ENCODE results near the gene CBLB. TPM values are rescaled to one million over a fixed set of nuclear protein-coding genes. Genes with fewer than 3 reads are reported as not detected.
"Not testable (repeated sequence)": the region's sequence is repeated elsewhere in the genome, so short reads cannot be mapped to it uniquely, and the experiment has no call there.

Gene CBLB
- total RNA-seq, 2 donors from 2014 or later: 81.3 to 91.1 TPM

- Mint-ChIP-seq H3K4me1 (peaks cover 2% of the 10 kb centered on the region), H3K36me3 (ENCODE audit: low read depth) (peaks cover 3% of the 10 kb centered on the region), H3K4me3 (no peak overlapping the region), H3K27ac (no peak overlapping the region), H3K27me3 (no peaks in the 10 kb centered on the region)
- no peaks in the 10 kb centered on the region for H3K9me3 ChIP-seq (ENCODE audit: control insufficient read depth, low read length, poor library complexity, severe bottlenecking)
- DNase-seq (no peak), ATAC-seq (no peak)
These were observed 140.0 kb downstream of the CBLB start for GRCh38 chr3:105728771-105729312.

- ATAC-seq; H3K27me3 Mint-ChIP-seq; H3K9me3 ChIP-seq (ENCODE audit: control insufficient read depth, low read length, poor library complexity, severe bottlenecking); H3K27ac Mint-ChIP-seq; H3K4me3 Mint-ChIP-seq; DNase-seq; H3K4me1 Mint-ChIP-seq; H3K36me3 Mint-ChIP-seq (ENCODE audit: low read depth): not testable (repeated sequence)
These were observed 141.8 kb downstream of the CBLB start for GRCh38 chr3:105727036-105727435.

- Mint-ChIP-seq H3K4me3 (no peak overlapping the region), H3K36me3 (ENCODE audit: low read depth) (peaks cover 4% of the 10 kb centered on the region), H3K27me3 (no peaks in the 10 kb centered on the region), H3K4me1 (peaks cover 8% of the 10 kb centered on the region), H3K27ac (peak overlapping the region; percentile 80)
- DNase-seq (no peak), ATAC-seq (peak; percentile 73)
- no peaks in the 10 kb centered on the region for H3K9me3 ChIP-seq (ENCODE audit: control insufficient read depth, low read length, poor library complexity, severe bottlenecking)
These were observed 145.8 kb downstream of the CBLB start for GRCh38 chr3:105722943-105723556.

DNA sequence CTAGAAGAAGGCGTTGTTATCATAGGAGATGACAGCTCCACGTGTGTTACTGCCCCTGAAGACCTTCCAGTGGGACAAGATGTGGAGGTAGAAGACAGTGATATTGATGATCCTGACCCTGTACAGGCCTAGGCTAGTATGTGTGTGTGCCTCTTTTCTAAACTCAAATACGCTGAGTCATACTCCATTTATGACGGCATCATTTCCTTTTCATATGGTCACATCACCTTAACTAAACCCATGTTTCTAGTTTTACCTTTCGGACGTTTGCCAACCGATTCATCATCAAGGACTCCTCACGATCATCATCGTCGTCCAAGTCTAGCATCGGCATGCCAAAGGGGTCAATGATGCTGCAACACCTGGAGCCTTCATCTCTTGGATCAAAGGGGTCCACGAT lies 149.0 kb downstream of the CBLB start:
- no peak overlapping the region for H3K27ac Mint-ChIP-seq
- H3K4me1 Mint-ChIP-seq: peaks cover 12% of the 10 kb centered on the region
- H3K27me3 Mint-ChIP-seq: no peaks in the 10 kb centered on the region
- no peaks in the 10 kb centered on the region for H3K9me3 ChIP-seq (ENCODE audit: control insufficient read depth, low read length, poor library complexity, severe bottlenecking)
- no peak overlapping the region for H3K4me3 Mint-ChIP-seq
- DNase-seq: no peak
- ATAC-seq: no peak
- peaks cover 5% of the 10 kb centered on the region for H3K36me3 Mint-ChIP-seq (ENCODE audit: low read depth)

- no peaks in the 10 kb centered on the region for H3K9me3 ChIP-seq (ENCODE audit: control insufficient read depth, low read length, poor library complexity, severe bottlenecking)
- ATAC-seq (no peak), DNase-seq (no peak)
- H3K27me3 Mint-ChIP-seq: no peaks in the 10 kb centered on the region
- H3K4me3 Mint-ChIP-seq: no peak overlapping the region
- peaks cover 6% of the 10 kb centered on the region for H3K4me1 Mint-ChIP-seq
- H3K36me3 Mint-ChIP-seq (ENCODE audit: low read depth): peaks cover 5% of the 10 kb centered on the region
- H3K27ac Mint-ChIP-seq: no peak overlapping the region
These were observed 153.4 kb downstream of the CBLB start for GRCh38 chr3:105715372-105715771.

DNA sequence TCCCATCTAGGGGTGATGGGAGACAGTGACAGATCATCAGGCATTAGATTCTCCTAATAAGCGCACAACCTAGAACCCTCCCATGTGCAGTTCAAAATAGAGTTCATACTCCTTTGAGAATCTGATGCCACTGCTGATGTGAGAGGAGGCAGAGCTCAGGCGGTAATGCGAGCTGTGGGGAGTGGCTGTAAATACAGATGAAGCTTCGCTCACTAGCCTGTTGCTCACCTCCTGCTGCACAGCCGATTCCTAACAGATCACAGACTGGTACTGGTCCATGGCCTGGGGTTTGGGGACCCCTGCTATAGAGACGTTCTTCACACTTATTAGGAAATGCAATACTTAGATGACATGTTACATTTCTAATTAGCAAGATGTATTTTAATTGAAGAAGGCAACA lies 154.4 kb downstream of the CBLB start:
- no peak for ATAC-seq
- no peak overlapping the region for H3K27ac Mint-ChIP-seq
- no peaks in the 10 kb centered on the region for H3K27me3 Mint-ChIP-seq
- H3K36me3 Mint-ChIP-seq (ENCODE audit: low read depth): peaks cover 6% of the 10 kb centered on the region
- peaks cover 6% of the 10 kb centered on the region for H3K4me1 Mint-ChIP-seq
- no peak overlapping the region for H3K4me3 Mint-ChIP-seq
- DNase-seq: no peak
- H3K9me3 ChIP-seq (ENCODE audit: control insufficient read depth, low read length, poor library complexity, severe bottlenecking): no peaks in the 10 kb centered on the region

- Mint-ChIP-seq H3K27me3 (no peaks in the 10 kb centered on the region), H3K4me3 (no peak overlapping the region), H3K27ac (no peak overlapping the region), H3K36me3 (ENCODE audit: low read depth) (peaks cover 3% of the 10 kb centered on the region), H3K4me1 (peaks cover 3% of the 10 kb centered on the region)
- DNase-seq: no peak
- ATAC-seq: no peak
- no peaks in the 10 kb centered on the region for H3K9me3 ChIP-seq (ENCODE audit: control insufficient read depth, low read length, poor library complexity, severe bottlenecking)
These were observed 159.8 kb downstream of the CBLB start for GRCh38 chr3:105708980-105709379.

DNA sequence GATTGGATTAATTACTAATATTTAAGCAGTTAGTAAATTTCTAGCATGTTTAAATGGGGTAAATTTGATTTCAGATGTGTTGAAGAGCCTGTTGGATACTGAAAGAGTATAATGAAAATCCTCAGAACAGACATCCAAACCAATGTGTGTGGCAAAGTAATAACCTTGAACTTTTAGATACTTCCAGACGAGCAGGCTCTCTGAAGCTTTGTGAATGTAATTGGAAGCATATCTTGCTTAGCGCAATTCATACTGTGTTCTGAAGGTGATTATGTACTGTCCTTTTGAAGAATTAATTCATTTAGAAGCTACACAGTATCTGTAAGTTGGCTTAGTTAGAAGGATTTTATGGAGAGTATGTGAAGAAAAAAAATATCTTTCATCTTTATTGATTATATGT lies 161.8 kb downstream of the CBLB start:
- H3K27ac Mint-ChIP-seq: no peak overlapping the region
- H3K36me3 Mint-ChIP-seq (ENCODE audit: low read depth): peaks cover 5% of the 10 kb centered on the region
- no peaks in the 10 kb centered on the region for H3K27me3 Mint-ChIP-seq
- DNase-seq (no peak), ATAC-seq (no peak)
- H3K4me3 Mint-ChIP-seq: no peak overlapping the region
- H3K4me1 Mint-ChIP-seq: peaks cover 5% of the 10 kb centered on the region
- no peaks in the 10 kb centered on the region for H3K9me3 ChIP-seq (ENCODE audit: control insufficient read depth, low read length, poor library complexity, severe bottlenecking)

DNA sequence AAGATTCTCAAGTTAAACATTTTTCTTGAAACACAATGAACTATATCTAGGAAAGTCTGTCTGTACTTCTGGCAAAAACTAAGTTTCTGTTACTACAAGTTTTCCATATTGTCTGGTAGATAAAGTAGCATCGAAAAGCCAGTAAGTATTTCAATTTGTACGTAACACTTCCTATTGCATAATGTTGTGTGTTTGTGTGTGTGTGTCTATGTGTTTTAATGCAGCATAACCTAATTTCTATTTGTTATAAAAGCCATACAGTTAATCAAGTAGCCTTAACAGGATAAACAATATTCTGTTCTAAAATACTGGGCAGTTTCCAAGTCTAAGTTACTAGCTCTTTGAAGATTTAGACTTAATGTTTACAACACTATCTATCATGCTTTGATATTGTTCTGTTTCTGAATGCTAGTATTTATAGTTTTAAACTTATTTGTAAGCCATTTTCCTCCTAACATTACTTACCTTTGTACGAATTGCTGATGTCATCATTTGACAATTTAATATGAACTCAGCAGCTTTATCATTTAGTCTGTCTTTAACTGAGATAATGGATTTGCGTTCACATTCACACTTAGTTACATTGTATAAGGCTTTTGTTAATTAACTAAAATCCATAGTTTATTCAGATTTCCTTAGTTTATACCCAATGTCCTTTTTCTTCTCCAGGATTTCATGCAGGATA lies 163.9 kb downstream of the CBLB start:
- peaks cover 3% of the 10 kb centered on the region for H3K36me3 Mint-ChIP-seq (ENCODE audit: low read depth)
- no peak for ATAC-seq
- H3K4me3 Mint-ChIP-seq: no peak overlapping the region
- no peak overlapping the region for H3K27ac Mint-ChIP-seq
- no peak for DNase-seq
- H3K4me1 Mint-ChIP-seq: peaks cover 8% of the 10 kb centered on the region
- H3K9me3 ChIP-seq (ENCODE audit: control insufficient read depth, low read length, poor library complexity, severe bottlenecking): no peaks in the 10 kb centered on the region
- H3K27me3 Mint-ChIP-seq: no peaks in the 10 kb centered on the region

GRCh38 chr3:105700575-105700974 lies 168.2 kb downstream of the CBLB start:
- H3K9me3 ChIP-seq (ENCODE audit: control insufficient read depth, low read length, poor library complexity, severe bottlenecking): no peaks in the 10 kb centered on the region
- peak overlapping the region; percentile 47 for H3K27ac Mint-ChIP-seq
- H3K27me3 Mint-ChIP-seq: no peaks in the 10 kb centered on the region
- peaks cover 18% of the 10 kb centered on the region for H3K4me1 Mint-ChIP-seq
- ATAC-seq: no peak
- H3K36me3 Mint-ChIP-seq (ENCODE audit: low read depth): peaks cover 6% of the 10 kb centered on the region
- DNase-seq: no peak
- no peak overlapping the region for H3K4me3 Mint-ChIP-seq

DNA sequence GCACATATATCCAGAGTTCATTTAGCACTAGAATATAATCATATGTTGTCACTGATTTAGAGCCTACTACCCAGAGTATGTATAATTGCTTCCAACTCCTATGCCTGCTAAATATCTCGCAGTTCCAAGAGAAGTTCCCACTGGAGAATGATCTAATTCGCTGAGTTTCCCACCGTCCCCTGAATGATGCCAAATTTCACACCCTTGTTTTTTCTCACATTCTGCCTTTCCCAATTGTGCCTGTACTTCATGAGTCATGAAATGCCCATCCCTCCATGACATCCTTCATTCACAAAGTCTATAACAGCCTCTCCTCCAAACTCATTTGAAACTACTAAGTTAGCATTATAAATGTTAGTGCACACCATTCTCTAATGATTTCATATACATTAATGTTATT lies 177.2 kb downstream of the CBLB start:
- DNase-seq: no peak
- no peaks in the 10 kb centered on the region for H3K27me3 Mint-ChIP-seq
- no peak for ATAC-seq
- H3K4me1 Mint-ChIP-seq: peaks cover 18% of the 10 kb centered on the region
- H3K4me3 Mint-ChIP-seq: no peak overlapping the region
- no peaks in the 10 kb centered on the region for H3K9me3 ChIP-seq (ENCODE audit: control insufficient read depth, low read length, poor library complexity, severe bottlenecking)
- H3K36me3 Mint-ChIP-seq (ENCODE audit: low read depth): peaks cover 10% of the 10 kb centered on the region
- H3K27ac Mint-ChIP-seq: peak overlapping the region; percentile 12

GRCh38 chr3:105691053-105691452 lies 177.8 kb downstream of the CBLB start:
- ATAC-seq: no peak
- Mint-ChIP-seq H3K4me3 (no peak overlapping the region), H3K4me1 (peaks cover 17% of the 10 kb centered on the region), H3K27me3 (no peaks in the 10 kb centered on the region), H3K27ac (no peak overlapping the region), H3K36me3 (ENCODE audit: low read depth) (peaks cover 9% of the 10 kb centered on the region)
- DNase-seq: no peak
- H3K9me3 ChIP-seq (ENCODE audit: control insufficient read depth, low read length, poor library complexity, severe bottlenecking): no peaks in the 10 kb centered on the region

DNA sequence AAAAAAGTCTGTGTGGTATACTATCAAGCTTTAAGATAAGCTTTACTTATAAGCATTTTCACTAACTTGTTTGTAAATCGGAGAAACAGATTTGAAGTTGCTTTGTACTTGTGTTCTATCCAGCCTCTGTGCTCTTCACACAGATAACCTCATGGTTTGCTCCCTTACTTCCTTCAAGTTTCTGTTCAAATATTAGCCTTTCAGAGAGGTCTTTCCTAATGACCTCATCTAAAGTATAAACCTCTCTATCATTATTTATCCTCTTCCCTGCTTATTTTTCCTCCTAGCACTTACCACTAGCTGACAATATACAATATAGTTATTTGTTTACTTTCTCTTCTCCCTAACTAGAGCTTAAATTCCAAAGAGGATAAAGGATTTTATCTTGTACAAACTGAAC lies 180.0 kb downstream of the CBLB start:
- Mint-ChIP-seq H3K4me1 (peaks cover 17% of the 10 kb centered on the region), H3K4me3 (no peak overlapping the region), H3K36me3 (ENCODE audit: low read depth) (peaks cover 9% of the 10 kb centered on the region), H3K27me3 (no peaks in the 10 kb centered on the region), H3K27ac (peak overlapping the region; percentile 71)
- DNase-seq: no peak
- no peaks in the 10 kb centered on the region for H3K9me3 ChIP-seq (ENCODE audit: control insufficient read depth, low read length, poor library complexity, severe bottlenecking)
- no peak for ATAC-seq
